ENCODE results near the gene PTPDC1.

GRCh38 chr9:94039786-94040185, 44.5 kb upstream of the PTPDC1 start:
- TF ChIP-seq POLR2A (IDR thresholded peaks at IDR 0.05), result no peak
- no peak for TF ChIP-seq POLR2AphosphoS5 (IDR thresholded peaks at IDR 0.05; ENCODE audit: insufficient read depth in 1 of 2, low read depth in 1 of 2)
